DMS53 treated with DMSO at 0.1 percent for 48 hours (cell line): Measurements from ENCODE around the gene SERPINB7.

Experiments
- DNase-seq: peaks from one replicate; lab custom pipeline; 2025; ENCODE audit not compliant: unreplicated experiment; lab: John Stamatoyannopoulos, UW

The SERPINB7 gene

GRCh38 chr18:63787673-63788072, 12.5 kb downstream of the SERPINB7 start:
- DNase-seq, result no peak

DNA sequence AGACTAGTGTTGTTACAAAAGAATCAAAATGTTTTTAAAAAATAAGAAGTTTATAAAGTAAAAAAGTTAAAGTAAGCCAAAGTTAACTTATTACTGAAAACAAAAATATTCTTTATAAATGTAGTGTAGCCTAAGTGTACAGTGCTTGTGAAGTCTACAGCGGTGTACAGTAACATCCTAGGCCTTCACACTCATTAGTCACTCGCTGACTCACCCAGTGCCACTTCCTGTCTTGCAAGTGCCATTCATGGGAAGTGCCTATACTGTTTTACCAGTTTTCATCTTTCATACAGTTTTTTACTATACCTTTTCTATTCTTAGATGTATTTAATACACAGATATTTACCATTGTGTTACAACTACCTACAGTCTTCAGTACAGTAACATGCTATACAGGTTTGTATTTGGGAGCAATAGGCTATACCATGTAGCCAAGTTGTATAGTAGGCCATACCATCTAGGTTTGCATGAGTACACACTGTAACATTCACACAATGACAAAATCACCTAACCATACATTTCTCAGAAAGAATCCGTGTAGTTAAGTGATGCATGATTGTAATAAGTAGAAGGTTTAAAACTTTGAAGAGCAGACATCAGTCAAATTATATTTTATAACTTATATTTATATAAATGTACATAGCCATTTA, 13.4 kb downstream of the SERPINB7 start:
- DNase-seq, result peak; percentile 95

DNA sequence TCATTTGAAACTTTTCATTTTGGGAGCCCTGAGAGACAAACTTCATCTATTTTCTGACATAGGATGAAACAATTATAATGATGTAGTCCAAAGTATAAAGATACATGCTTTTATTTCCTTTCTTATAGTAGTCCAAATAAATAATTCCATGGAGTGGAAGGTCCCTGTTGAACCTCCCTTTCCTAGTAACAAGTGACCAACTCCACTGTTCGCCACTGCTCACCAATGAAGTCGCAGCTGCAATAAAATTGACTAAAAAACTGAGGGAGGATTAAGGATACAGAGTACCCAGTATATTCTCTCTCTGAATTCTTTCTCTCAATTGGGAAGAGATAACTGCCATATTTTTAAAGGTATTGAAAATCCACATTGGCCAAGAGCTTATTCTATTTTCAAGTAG, 14.1 kb downstream of the SERPINB7 start:
- DNase-seq, result no peak

DNA sequence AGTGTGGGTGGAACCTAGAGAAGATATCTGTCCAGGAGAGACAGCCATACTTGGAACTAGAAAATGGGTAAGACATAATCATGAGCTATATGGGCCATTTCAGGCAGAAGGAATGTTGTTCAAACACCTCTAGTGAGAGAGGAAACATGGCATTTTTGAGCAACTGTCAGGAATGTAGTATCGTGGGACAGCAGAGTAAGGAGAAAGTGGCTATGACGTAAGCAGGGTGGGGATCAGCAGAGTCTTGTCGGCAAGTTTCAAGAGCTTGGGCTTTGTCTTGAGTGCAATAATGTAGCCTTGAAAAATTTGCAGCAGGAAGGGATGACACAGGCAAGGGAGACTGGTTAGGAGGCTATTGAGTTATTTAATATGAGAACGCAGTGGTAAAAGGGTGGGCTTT, 20.4 kb downstream of the SERPINB7 start:
- no peak for DNase-seq

- DNase-seq, result no peak
Measured at GRCh38 chr18:63799189-63799588, 24.0 kb downstream of the SERPINB7 start.

DNA sequence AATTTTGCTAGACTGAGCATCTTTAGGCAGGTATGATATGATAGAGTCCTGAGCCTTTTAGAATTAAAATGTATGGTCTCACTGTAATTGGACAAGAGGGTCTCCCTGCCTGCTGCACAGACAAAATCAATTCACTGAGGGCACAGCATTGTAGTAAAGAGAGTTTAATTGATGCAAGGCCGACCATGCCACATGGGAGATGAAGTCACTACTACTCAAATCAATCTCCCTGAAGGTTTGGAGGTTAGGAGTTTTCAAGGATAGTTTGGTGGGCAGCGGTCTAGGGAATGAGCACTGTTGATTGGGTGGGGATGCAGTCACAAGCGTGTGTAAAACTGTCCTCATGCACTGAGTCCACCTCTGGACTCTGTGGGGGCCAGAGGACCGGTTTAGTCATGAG, 26.1 kb downstream of the SERPINB7 start:
- no peak for DNase-seq

DNA sequence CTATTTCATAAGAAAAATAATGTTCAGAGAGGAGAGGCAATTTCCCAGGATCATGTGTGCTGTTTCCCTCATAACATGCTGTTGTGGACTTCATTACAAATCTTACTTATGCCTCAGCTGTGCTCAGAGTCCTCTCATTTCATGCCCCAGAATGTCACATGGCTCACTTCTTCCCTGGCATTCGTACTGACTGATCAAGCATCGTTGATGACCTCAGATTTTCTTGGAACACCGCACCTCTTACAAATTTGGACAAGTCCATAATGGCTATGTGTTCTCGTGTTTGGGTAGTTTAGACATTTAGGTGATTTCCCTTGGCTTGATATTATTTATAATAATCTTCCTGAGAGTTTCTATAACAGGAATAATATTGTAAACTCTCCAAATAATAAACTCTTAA, 32.9 kb downstream of the SERPINB7 start:
- DNase-seq, result no peak

DNA sequence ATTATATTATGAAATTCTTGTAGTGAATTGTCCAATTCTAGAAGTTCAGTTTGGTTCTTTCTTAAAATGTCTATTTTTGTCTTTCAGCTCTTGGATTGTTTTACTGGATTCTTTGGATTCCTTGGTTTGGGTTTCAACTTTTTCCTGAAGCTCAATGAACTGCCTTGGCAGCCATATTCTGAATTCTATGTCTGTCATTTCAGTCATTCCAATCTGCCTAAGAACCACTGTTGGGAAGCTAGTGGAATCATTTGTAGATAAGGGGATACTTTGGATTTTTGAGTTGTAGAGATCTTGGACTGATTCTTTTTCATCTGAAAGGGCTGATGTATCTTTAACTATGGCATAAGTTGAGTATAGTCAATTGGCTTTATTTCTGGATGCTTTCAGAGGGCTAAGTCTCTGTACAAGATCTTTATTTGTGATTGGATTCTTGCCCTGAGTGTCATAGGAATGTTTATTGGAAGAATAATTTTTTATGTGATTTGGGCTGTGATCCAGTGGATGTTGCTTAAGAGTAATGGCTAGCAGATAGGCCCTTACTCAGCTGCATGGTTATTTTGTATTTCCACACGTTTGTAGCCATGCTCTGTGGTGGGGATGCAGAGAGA, 42.3 kb downstream of the SERPINB7 start:
- no peak for DNase-seq

GRCh38 chr18:63818212-63818611, 43.0 kb downstream of the SERPINB7 start:
- no peak for DNase-seq

- DNase-seq, result no peak
Measured at GRCh38 chr18:63819786-63820185, 44.6 kb downstream of the SERPINB7 start.

- no peak for DNase-seq
Measured at GRCh38 chr18:63820694-63821093, 45.5 kb downstream of the SERPINB7 start.

- DNase-seq, result no peak
Measured at GRCh38 chr18:63823516-63824219, 48.5 kb downstream of the SERPINB7 start.

- DNase-seq, result no peak
Measured at GRCh38 chr18:63824220-63824525, 49.0 kb downstream of the SERPINB7 start.

- no peak for DNase-seq
Measured at GRCh38 chr18:63828120-63828519, 52.9 kb downstream of the SERPINB7 start.

GRCh38 chr18:63828656-63829055, 53.4 kb downstream of the SERPINB7 start:
- no peak for DNase-seq

DNA sequence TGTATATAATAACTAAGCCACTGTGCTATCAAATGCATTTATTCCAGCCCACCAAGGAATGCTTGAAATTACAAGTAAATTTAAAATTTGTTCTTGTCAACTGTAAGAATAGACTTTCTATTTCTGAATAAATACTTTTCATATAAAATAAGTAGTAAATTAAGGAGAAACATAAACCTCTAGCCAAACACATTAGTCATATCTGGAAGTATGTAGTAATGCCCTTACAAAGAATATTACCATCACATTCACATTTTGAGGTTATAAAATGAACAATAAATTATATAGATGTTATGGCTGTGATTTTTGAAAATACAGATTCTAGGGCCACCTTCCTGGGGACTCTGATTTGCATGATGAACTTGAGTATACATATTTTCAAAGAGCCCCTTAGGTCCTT, 54.7 kb downstream of the SERPINB7 start:
- no peak for DNase-seq

DNA sequence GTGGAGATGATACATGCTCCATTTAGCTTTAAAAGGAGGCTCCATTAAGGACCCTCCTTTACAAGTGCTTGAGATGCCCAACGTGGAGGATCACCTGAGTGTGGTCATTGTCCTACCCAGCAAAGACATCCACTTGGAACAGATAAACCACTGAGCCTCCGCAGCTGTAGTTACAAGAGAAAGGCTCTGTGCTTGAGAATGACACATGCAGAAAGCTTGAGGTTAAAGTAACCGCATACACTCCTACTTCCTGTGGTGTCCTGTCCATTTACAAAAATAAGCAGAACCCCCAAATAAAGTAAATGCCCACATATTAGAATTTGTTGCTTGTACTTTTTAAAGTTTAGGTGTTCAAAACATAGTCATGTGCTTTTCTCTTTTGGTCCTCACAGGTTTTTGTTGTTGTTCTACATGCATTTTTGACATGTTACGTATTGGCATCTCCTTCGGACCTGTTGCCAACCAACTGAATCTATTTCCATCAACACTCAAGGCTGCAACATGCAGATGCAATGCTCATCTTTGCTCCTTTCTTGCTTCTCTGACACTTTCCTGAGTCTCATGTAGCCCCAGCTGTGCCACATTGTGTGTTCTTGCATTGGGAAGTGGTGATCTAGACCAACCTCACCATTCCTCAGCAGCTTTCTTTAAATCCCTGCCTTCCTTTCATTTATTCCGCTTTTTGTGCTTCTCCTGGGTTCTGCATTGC, 56.0 kb downstream of the SERPINB7 start:
- no peak for DNase-seq

DNA sequence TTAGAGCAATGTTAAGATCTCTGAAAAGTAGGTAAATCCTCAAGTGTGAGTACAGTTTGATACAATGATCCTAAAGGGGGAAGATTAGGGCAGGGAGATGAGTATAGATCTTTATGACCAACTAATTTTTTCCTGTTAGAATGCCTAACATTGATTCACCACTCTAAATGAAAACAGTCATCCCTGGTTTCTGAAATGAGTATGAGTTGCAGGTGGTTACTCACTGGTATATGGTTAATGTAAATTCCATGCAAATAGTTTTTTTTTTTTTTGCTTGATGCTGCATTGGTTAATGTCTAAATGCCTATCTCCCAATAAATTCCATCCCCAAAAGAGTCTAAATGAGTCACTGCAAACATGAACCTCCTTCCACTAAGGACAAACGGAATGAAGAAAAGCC, 57.3 kb downstream of the SERPINB7 start:
- no peak for DNase-seq

DNA sequence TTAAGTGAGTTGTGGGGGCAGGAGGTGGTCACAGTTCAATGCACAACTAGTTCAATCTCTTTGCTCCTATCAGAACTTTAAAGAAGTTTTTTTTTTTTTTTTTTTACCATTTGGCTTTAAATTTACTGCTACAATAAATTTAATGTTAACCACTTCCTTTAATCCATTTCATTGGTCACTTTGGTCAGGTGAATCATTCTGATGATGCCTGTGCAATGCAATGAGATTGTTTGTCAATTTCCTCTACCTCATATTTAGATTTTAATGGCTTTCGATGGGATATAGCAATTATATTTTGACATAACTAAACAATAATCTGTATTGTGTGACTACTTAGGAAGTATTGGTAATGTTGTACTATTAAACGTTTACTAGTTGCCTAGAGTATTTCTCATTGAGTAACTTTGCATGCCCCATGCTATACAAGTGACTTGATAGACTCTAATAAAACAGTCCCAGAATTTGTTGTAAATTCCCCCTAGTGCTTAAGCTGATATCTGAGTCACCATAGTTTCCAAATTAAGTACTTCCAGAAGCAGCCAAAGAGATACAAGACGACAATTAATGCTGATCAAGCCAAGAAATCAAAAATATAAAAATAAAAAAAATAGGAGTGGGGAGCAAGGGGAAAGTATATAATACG, 59.4 kb downstream of the SERPINB7 start:
- no peak for DNase-seq

- no peak for DNase-seq
Measured at GRCh38 chr18:63836456-63836855, 61.2 kb downstream of the SERPINB7 start.

DNA sequence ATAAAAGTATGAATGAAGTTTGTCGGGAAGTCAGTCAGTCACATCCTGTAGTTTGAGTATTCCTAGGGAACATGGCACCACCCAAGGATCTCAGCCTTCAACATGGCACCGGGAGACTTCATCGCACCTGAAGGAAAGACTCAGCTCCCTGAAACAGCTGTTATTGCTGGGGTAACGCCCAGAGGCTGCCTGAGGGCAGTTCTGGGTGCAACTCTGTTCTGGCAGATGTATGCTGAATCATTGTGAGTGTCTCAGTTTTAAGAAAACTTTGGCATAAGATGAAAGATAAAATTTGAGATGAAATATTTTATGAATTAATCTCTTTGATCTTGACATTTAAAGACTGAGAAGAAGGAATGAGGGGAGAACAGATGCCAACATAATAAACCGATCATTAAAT, 62.4 kb downstream of the SERPINB7 start:
- DNase-seq, result no peak

- no peak for DNase-seq
Measured at GRCh38 chr18:63843008-63843407, 67.8 kb downstream of the SERPINB7 start.
